SK-N-SH (cell line): ENCODE data around the gene ESYT1. TPM values are rescaled to one million over a fixed set of nuclear protein-coding genes. Genes with fewer than 3 reads are reported as not detected.

Experiments
- CTCF ChIP-seq: fragments of 200-600 bp; sonication (generic); IDR thresholded peaks from 2 replicates; pipeline ENCODE4 v1.6.1; 2017; ENCODE audit warnings: antibody characterized with exemption, mild to moderate bottlenecking, moderate library complexity
- EZH2phosphoT487 ChIP-seq: fragments of 200-600 bp; sonication (generic); IDR thresholded peaks from 2 replicates; pipeline ENCODE4 v1.6.1; 2017; ENCODE audit warnings: low read depth, mixed run types, mild to moderate bottlenecking, antibody characterized with exemption, moderate library complexity, borderline replicate concordance
- FOXJ3 ChIP-seq: sonication (generic); formaldehyde crosslinking; IDR thresholded peaks from 2 replicates; pipeline ENCODE4 v1.5.1; 2020; ENCODE audit warnings: mild to moderate bottlenecking, missing genetic modification reagents
- IRF3 ChIP-seq: fragments of 150-350 bp; IDR thresholded peaks from 2 replicates; pipeline ENCODE4 v1.6.1; 2016; ENCODE audit warnings: mild to moderate bottlenecking, low read depth, low read length
- MEF2A ChIP-seq: IDR thresholded peaks from 2 replicates; pipeline ENCODE4 v1.4.0; 2012; ENCODE audit warnings: low read depth, borderline replicate concordance
- MXI1 ChIP-seq: IDR thresholded peaks from 2 replicates; pipeline ENCODE4 v1.6.1; 2012; ENCODE audit warnings: mild to moderate bottlenecking, low read depth, low read length, improper control_type of control experiment
- NFIC ChIP-seq: IDR thresholded peaks from 2 replicates; pipeline ENCODE4 v1.4.0; 2012; ENCODE audit warnings: borderline replicate concordance
- REST ChIP-seq: IDR thresholded peaks from 2 replicates; pipeline ENCODE4 v1.6.1; 2012; ENCODE audit warnings: mild to moderate bottlenecking, low read depth, low read length, moderate library complexity
- RFX5 ChIP-seq: IDR thresholded peaks from 2 replicates; pipeline ENCODE4 v1.6.1; 2012; ENCODE audit warnings: mild to moderate bottlenecking, improper control_type of control experiment, low read length
- SIN3A ChIP-seq: IDR thresholded peaks from 2 replicates; pipeline ENCODE4 v1.6.1; 2012; ENCODE audit warnings: low read depth, mild to moderate bottlenecking, low read length, moderate library complexity, borderline replicate concordance
- SMC3 ChIP-seq: IDR thresholded peaks from 2 replicates; pipeline ENCODE4 v1.6.1; 2012; ENCODE audit warnings: low read depth, low read length, improper control_type of control experiment
- TAF1 ChIP-seq: IDR thresholded peaks from 2 replicates; pipeline ENCODE4 v1.6.1; 2012; ENCODE audit warnings: low read depth, mild to moderate bottlenecking, low read length, moderate library complexity, borderline replicate concordance
- TCF12 ChIP-seq: IDR thresholded peaks from 2 replicates; pipeline ENCODE4 v1.4.0; 2012
- USF1 ChIP-seq: IDR thresholded peaks from 2 replicates; pipeline ENCODE4 v1.4.0; 2012; ENCODE audit warnings: low read depth, borderline replicate concordance
- USF2 ChIP-seq: fragments of 150-350 bp; IDR thresholded peaks from 2 replicates; pipeline ENCODE4 v1.6.1; 2017; ENCODE audit warnings: antibody characterized with exemption, low read length, low read depth, borderline replicate concordance
- YY1 ChIP-seq: IDR thresholded peaks from 2 replicates; pipeline ENCODE4 v1.4.0; 2012; ENCODE audit warnings: low read depth, mild to moderate bottlenecking
- polyA plus RNA-seq, 3 experiments: library from polyadenylated mRNA; depleted of rRNA; stranded (reverse); fragments of >200 nt; gene quantifications; 2 replicates each; pipeline ENCODE4 v1.2.3, GENCODE V29; 2012

The ESYT1 gene
- polyA plus RNA-seq, 1 of the 3 experiments (the other 2 are of a cell fraction): 132 TPM

- TF ChIP-seq REST: no peak
- TF ChIP-seq FOXJ3: no peak
- no peak for TF ChIP-seq MXI1
- TF ChIP-seq USF2: no peak
- no peak for TF ChIP-seq TCF12
- TF ChIP-seq RFX5: no peak
- peak; percentile 59; the same call in 1 of the 2 replicates for TF ChIP-seq TAF1
- TF ChIP-seq SMC3: peak; percentile 74
- no peak for TF ChIP-seq EZH2phosphoT487
- peak; percentile 91 for TF ChIP-seq YY1
- TF ChIP-seq CTCF: peak; percentile 91
- TF ChIP-seq USF1: no peak
- TF ChIP-seq MEF2A: no peak
- TF ChIP-seq NFIC: no peak
- no peak for TF ChIP-seq SIN3A
- TF ChIP-seq IRF3: no peak
Observed at GRCh38 chr12:56193025-56193578, 65.0 kb downstream of the ESYT1 start (continued).

Other genes with a start within 250 kb of the ESYT1 start
- 36.0 and 36.3 TPM in 2 replicates for gene PYM1, start 200.4 kb upstream of the ESYT1 start, polyA plus RNA-seq (2012; rRNA removed)
- gene DGKA, start 197.1 kb upstream of the ESYT1 start, polyA plus RNA-seq (2012; rRNA removed): 74.6 and 75.9 TPM in 2 replicates
- gene PMEL, start 162.2 kb upstream of the ESYT1 start, polyA plus RNA-seq (2012; rRNA removed): 1.8 and 2.7 TPM in 2 replicates
- gene CDK2, start 161.4 kb upstream of the ESYT1 start, polyA plus RNA-seq (2012; rRNA removed): 34.7 and 43.3 TPM in 2 replicates
- gene RAB5B, start 154.2 kb upstream of the ESYT1 start, polyA plus RNA-seq (2012; rRNA removed): 54.0 and 79.4 TPM in 2 replicates
- gene SUOX, start 131.0 kb upstream of the ESYT1 start, polyA plus RNA-seq (2012; rRNA removed): 23.2 and 25.7 TPM in 2 replicates
- gene IKZF4, start 107.2 kb upstream of the ESYT1 start, polyA plus RNA-seq (2012; rRNA removed): 2.0 and 3.9 TPM in 2 replicates
- 1,500 and 1,782 TPM in 2 replicates for gene RPS26, start 86.3 kb upstream of the ESYT1 start, polyA plus RNA-seq (2012; rRNA removed)
- gene ERBB3, start 48.1 kb upstream of the ESYT1 start, polyA plus RNA-seq (2012; rRNA removed): 1.4 and 1.5 TPM in 2 replicates
- gene PA2G4, start 23.7 kb upstream of the ESYT1 start, polyA plus RNA-seq (2012; rRNA removed): 207 and 213 TPM in 2 replicates
- gene RPL41, start 11.6 kb upstream of the ESYT1 start, polyA plus RNA-seq (2012; rRNA removed): 11,334 and 12,464 TPM in 2 replicates
- 1.9 and 2.0 TPM in 2 replicates for gene ZC3H10, start 10.0 kb upstream of the ESYT1 start, polyA plus RNA-seq (2012; rRNA removed)
- gene MYL6B, start 24.3 kb downstream of the ESYT1 start, polyA plus RNA-seq (2012; rRNA removed): 203 and 234 TPM in 2 replicates
- 4,697 and 4,711 TPM in 2 replicates for gene MYL6, start 30.1 kb downstream of the ESYT1 start, polyA plus RNA-seq (2012; rRNA removed)
- 64.3 and 73.0 TPM in 2 replicates for gene SMARCC2, start 61.2 kb downstream of the ESYT1 start, polyA plus RNA-seq (2012; rRNA removed)
- 127 and 147 TPM in 2 replicates for gene RNF41, start 93.7 kb downstream of the ESYT1 start, polyA plus RNA-seq (2012; rRNA removed)
- gene NABP2, start 96.1 kb downstream of the ESYT1 start, polyA plus RNA-seq (2012; rRNA removed): 49.3 and 52.3 TPM in 2 replicates
- 0.12 TPM in 1 of 2 replicates, not detected in the other for gene SLC39A5, start 101.8 kb downstream of the ESYT1 start, polyA plus RNA-seq (2012; rRNA removed)
- gene ANKRD52, start 130.1 kb downstream of the ESYT1 start, polyA plus RNA-seq (2012; rRNA removed): 22.5 and 23.4 TPM in 2 replicates
- 42.2 and 56.2 TPM in 2 replicates for gene COQ10A, start 138.7 kb downstream of the ESYT1 start, polyA plus RNA-seq (2012; rRNA removed)
- 121 and 149 TPM in 2 replicates for gene CS, start 172.1 kb downstream of the ESYT1 start, polyA plus RNA-seq (2012; rRNA removed)
- gene CNPY2, start 187.7 kb downstream of the ESYT1 start, polyA plus RNA-seq (2012; rRNA removed): 191 and 196 TPM in 2 replicates
- 37.1 and 66.9 TPM in 2 replicates for gene PAN2, start 205.7 kb downstream of the ESYT1 start, polyA plus RNA-seq (2012; rRNA removed)
- gene IL23A, start 210.6 kb downstream of the ESYT1 start, polyA plus RNA-seq (2012; rRNA removed): 0.29 and 0.46 TPM in 2 replicates
- 58.1 and 91.4 TPM in 2 replicates for gene STAT2, start 231.8 kb downstream of the ESYT1 start, polyA plus RNA-seq (2012; rRNA removed)
- gene APOF, start 234.6 kb downstream of the ESYT1 start, polyA plus RNA-seq (2012; rRNA removed): not detected in 2 replicates